GM12874 (cell line): ENCODE data around the gene MDP1.

Experiments used
- TF ChIP-seq, protein P1 (sequence below): IDR thresholded peaks from 2 replicates; pipeline ENCODE4 v1.5.1; 2011; ENCODE audit warnings: low read depth, mild to moderate bottlenecking, control low read depth, low read length, moderate library complexity; ENCODE audit not compliant: insufficient read depth

Gene MDP1

DNA sequence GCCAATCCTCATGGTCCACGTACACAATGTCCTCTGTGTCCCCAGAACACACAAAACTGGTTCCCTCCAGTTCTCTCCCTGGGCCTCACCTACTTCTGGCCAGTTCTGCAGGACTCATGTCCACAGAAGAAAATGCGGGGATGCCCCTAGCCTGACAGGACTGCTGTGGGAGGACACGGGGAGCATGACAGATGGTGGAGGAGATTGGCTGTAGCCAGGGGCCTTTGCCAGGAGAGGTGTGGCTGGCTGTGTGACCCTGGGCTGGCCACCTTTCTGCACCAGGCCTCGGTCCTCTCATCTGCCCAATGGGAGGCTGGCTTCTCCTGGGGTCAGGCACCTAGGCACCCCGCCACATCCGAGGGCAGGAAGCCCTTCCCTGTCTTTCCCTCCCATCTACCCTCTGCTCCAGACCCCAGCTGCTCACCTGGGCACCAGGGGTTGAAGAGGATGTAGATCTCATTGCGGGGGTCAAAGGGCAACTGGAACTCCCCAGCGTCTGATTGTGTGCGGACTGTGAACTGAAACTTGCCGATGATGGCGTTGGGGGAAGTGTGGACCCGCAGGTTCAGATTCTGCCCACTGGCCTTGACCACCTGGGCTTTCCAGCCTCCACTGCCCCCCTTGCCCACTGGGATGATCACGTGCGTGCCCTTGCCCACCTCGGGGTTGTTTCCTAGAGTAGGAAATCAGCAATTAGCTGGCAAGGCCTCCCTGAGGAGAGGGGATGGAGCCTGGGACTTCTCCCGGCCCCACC is 44.3 kb upstream of the MDP1 start:
- TF ChIP-seq, protein P1, sequence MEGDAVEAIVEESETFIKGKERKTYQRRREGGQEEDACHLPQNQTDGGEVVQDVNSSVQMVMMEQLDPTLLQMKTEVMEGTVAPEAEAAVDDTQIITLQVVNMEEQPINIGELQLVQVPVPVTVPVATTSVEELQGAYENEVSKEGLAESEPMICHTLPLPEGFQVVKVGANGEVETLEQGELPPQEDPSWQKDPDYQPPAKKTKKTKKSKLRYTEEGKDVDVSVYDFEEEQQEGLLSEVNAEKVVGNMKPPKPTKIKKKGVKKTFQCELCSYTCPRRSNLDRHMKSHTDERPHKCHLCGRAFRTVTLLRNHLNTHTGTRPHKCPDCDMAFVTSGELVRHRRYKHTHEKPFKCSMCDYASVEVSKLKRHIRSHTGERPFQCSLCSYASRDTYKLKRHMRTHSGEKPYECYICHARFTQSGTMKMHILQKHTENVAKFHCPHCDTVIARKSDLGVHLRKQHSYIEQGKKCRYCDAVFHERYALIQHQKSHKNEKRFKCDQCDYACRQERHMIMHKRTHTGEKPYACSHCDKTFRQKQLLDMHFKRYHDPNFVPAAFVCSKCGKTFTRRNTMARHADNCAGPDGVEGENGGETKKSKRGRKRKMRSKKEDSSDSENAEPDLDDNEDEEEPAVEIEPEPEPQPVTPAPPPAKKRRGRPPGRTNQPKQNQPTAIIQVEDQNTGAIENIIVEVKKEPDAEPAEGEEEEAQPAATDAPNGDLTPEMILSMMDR, result no peak

- TF ChIP-seq, protein P1, result no peak
Measured at GRCh38 chr14:24259282-24260025, 43.6 kb upstream of the MDP1 start.

DNA sequence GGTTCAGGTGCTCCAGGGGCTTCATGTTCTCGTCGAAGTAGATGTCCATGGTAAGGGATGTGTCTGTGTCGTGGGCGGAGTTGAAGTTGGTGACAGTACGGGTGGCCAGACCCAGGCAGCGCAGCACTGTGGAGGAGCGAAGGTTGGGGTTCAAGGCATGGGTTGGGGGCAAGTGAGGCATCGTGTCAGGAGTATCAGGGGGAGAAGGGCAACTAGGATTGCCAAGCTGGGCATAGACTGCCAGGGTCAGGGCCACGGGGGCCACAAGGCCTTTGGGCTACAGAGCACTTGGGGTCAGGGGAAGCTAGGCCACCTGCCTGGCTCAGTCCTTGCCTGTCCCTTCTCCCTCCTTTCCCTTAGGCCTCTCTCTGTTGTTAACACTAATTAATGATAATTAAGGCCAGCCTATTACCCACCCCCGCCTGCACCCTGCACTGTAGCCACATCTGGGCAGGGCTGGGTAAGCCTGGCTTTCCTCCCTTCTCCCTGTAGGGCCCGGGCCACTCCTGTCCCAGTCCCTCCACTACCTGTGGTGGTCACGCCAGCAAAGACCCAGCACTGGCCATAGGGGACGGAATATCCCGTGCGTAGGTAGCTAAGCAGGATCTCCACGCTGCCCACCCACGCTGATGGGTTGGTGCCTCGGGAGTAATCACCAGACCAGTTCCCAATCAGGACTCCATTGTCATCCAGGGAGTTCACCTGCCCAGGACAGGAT is 42.8 kb upstream of the MDP1 start:
- TF ChIP-seq, protein P1, result no peak

DNA sequence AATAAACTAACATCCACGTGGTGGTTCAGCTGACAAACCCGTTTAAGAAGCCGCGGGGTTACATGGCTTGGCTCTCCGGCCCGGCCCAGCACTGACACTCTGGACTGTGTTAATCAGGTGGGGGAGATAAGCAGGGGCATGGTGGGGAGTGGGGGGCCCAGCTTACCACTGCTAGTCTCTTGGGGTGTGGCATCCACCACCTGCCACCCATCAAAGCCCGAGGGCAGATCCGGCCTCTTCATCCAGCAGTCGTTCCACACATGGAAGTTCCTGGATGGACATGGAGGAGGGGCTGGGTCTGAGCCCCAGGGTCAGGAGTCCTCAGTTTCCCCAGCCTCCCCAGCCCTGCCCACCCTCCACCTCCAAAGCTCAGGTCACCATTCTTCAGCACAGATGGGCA is 42.3 kb upstream of the MDP1 start:
- TF ChIP-seq, protein P1, result no peak

DNA sequence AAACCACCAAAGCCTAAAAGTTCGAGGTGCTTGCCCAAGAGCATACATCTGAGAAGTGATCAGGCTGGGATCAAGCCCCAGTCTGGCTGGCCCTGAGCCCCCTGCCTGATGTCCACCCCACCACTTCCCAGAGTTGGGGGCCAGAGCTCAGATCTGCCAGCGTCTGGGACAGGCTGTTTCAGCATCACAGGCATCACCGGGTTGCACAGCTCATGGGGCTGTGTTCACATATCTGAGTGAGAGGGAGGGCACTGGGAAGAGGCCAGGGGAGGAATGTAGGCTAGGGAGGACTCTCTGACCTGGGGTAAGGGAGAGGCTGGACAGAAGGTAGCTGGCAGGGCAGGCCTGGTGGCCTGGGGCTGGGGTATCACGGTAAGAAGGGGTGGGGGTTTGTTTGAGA is 41.1 kb upstream of the MDP1 start:
- TF ChIP-seq, protein P1, result no peak

DNA sequence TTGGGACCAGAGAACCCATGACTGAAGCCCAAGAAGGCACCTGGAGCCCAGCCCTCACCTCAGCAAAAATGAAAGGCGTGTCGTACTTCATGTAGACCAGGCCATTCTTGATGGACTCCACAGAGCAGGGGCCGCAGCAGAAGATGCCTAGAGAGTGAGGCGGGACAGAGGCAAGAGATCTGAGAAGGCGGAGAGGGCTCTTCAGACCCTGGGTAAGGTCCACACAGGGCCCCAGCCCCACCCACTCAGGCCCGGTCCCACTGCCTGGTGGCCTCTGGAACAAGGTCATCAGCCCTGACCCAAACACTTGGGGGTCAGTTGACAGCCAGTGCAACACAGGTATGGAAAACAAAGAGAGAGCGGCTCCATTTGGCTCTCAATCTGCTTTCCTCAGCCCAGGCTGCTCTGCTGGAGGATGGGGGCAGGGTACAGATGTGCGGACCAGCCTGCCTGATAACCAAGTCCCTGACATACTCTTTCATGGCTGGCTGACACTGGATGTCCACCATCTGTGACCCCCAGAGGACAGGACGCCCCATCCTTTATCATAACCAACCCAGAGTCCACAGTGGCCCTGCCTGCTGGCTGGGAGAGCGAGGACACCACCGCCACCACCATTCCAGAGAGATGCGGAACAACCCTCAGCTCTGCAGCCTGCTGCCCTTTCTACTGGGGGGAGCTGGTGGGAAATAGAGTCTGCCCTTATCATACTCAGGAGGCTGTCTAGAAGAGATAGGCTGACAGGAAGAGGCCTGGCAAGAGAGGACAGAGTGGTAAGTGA is 40.3 kb upstream of the MDP1 start:
- TF ChIP-seq, protein P1, result no peak
